ENCODE data around the gene MICAL2.

- TF ChIP-seq FOXM1 (IDR thresholded peaks at IDR 0.05; ENCODE audit: borderline replicate concordance, low read depth) (no peak), NFIC (IDR thresholded peaks at IDR 0.05) (no peak), CREB1 (IDR thresholded peaks at IDR 0.05; ENCODE audit: low read depth) (no peak), TAF1 (IDR thresholded peaks at IDR 0.05; ENCODE audit: low read depth) (no peak), TCF12 (IDR thresholded peaks at IDR 0.05; ENCODE audit: low read depth) (no peak), EGR1 (IDR thresholded peaks at IDR 0.05) (no peak), RAD21 (IDR thresholded peaks at IDR 0.05; ENCODE audit: low read depth) (no peak), CEBPB (IDR thresholded peaks at IDR 0.05) (no peak), ZBTB7A (IDR thresholded peaks at IDR 0.05; ENCODE audit: low read depth) (no peak), EP300 (IDR thresholded peaks at IDR 0.05; ENCODE audit: borderline replicate concordance) (no peak), USF1 (IDR thresholded peaks at IDR 0.05) (no peak)
- TF ChIP-seq, protein P1, sequence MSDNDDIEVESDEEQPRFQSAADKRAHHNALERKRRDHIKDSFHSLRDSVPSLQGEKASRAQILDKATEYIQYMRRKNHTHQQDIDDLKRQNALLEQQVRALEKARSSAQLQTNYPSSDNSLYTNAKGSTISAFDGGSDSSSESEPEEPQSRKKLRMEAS (IDR thresholded peaks at IDR 0.05), result no peak
- TF ChIP-seq, protein P2, sequence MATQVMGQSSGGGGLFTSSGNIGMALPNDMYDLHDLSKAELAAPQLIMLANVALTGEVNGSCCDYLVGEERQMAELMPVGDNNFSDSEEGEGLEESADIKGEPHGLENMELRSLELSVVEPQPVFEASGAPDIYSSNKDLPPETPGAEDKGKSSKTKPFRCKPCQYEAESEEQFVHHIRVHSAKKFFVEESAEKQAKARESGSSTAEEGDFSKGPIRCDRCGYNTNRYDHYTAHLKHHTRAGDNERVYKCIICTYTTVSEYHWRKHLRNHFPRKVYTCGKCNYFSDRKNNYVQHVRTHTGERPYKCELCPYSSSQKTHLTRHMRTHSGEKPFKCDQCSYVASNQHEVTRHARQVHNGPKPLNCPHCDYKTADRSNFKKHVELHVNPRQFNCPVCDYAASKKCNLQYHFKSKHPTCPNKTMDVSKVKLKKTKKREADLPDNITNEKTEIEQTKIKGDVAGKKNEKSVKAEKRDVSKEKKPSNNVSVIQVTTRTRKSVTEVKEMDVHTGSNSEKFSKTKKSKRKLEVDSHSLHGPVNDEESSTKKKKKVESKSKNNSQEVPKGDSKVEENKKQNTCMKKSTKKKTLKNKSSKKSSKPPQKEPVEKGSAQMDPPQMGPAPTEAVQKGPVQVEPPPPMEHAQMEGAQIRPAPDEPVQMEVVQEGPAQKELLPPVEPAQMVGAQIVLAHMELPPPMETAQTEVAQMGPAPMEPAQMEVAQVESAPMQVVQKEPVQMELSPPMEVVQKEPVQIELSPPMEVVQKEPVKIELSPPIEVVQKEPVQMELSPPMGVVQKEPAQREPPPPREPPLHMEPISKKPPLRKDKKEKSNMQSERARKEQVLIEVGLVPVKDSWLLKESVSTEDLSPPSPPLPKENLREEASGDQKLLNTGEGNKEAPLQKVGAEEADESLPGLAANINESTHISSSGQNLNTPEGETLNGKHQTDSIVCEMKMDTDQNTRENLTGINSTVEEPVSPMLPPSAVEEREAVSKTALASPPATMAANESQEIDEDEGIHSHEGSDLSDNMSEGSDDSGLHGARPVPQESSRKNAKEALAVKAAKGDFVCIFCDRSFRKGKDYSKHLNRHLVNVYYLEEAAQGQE (IDR thresholded peaks at IDR 0.05; ENCODE audit: low read depth), result no peak
Observed at GRCh38 chr11:12212174-12212820, 101.9 kb downstream of the MICAL2 start.

All from Ishikawa (cell line).